RWPE2 (cell line): ENCODE results near the gene STRIT1.

Experiments used
- ATAC-seq: fragments of 200-7000 bp; cut with Tn5 transposase; 3 replicates; pipeline ENCODE4 v1.9.1; 2021; ENCODE audit warnings: low read depth
- DNase-seq: peaks from one replicate; pipeline ENCODE4 v3.0.0-alpha.2; 2020; ENCODE audit warnings: low spot score
- H3K27ac ChIP-seq: fragments of 450-650 bp; 2 replicates; pipeline ENCODE4 v1.5.1; 2017; ENCODE audit warnings: mild to moderate bottlenecking; ENCODE audit not compliant: poor library complexity, severe bottlenecking
- H3K27me3 ChIP-seq: fragments of 250-450 bp; sonication (Bioruptor Pico); 2 replicates; pipeline ENCODE4 v1.5.1; 2021; ENCODE audit warnings: mild to moderate bottlenecking, moderate library complexity; ENCODE audit not compliant: insufficient read depth, poor library complexity, severe bottlenecking
- H3K36me3 ChIP-seq: fragments of 250-450 bp; sonication (Bioruptor Pico); 2 replicates; pipeline ENCODE4 v1.5.1; 2020; ENCODE audit warnings: low read depth, mild to moderate bottlenecking, moderate library complexity
- H3K4me1 ChIP-seq: fragments of 250-450 bp; sonication (Bioruptor Pico); 2 replicates; pipeline ENCODE4 v1.5.1; 2021; ENCODE audit warnings: mild to moderate bottlenecking, moderate library complexity; ENCODE audit not compliant: insufficient read depth, poor library complexity, severe bottlenecking
- H3K4me3 ChIP-seq: fragments of 250-450 bp; sonication (Bioruptor Pico); 2 replicates; pipeline ENCODE4 v1.5.1; 2021; ENCODE audit warnings: mild to moderate bottlenecking, moderate library complexity; ENCODE audit not compliant: severe bottlenecking
- H3K9me3 ChIP-seq: fragments of 250-450 bp; sonication (Bioruptor Pico); 2 replicates; pipeline ENCODE4 v1.5.1; 2021; ENCODE audit warnings: mild to moderate bottlenecking, moderate library complexity; ENCODE audit not compliant: severe bottlenecking
- TF ChIP-seq, protein P1 (sequence below): fragments of 450-650 bp; IDR thresholded peaks from one replicate; pipeline ENCODE4 v1.5.1; 2017; ENCODE audit warnings: mild to moderate bottlenecking, moderate library complexity; ENCODE audit not compliant: poor library complexity, severe bottlenecking

The STRIT1 gene

DNA sequence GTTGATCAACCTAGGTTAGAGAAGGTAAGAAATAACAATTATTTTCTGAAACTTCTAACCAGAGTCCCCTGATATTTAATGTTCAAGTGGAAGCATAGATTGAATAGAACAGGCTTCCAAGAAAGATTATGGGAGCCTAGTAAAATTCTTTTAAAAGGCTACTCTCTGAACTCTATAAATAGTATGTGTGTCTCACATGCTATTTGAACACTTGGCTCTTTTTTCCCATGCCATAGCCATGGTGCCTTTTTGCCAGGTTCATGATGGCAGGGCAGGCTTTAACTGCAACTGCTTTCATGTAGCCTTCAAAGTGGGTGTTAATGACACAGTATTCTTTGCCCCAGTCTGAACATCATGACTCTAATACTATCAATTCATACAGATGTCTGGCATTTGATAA, 22.9 kb upstream of the STRIT1 start:
- H3K9me3 ChIP-seq: no peaks in the 10 kb centered on the region
- DNase-seq (no peak), ATAC-seq (no peak)
- H3K27me3 ChIP-seq: no peaks in the 10 kb centered on the region
- no peak overlapping the region for H3K4me3 ChIP-seq
- H3K27ac ChIP-seq: no peak overlapping the region
- H3K36me3 ChIP-seq: no peaks in the 10 kb centered on the region
- TF ChIP-seq, protein P1, sequence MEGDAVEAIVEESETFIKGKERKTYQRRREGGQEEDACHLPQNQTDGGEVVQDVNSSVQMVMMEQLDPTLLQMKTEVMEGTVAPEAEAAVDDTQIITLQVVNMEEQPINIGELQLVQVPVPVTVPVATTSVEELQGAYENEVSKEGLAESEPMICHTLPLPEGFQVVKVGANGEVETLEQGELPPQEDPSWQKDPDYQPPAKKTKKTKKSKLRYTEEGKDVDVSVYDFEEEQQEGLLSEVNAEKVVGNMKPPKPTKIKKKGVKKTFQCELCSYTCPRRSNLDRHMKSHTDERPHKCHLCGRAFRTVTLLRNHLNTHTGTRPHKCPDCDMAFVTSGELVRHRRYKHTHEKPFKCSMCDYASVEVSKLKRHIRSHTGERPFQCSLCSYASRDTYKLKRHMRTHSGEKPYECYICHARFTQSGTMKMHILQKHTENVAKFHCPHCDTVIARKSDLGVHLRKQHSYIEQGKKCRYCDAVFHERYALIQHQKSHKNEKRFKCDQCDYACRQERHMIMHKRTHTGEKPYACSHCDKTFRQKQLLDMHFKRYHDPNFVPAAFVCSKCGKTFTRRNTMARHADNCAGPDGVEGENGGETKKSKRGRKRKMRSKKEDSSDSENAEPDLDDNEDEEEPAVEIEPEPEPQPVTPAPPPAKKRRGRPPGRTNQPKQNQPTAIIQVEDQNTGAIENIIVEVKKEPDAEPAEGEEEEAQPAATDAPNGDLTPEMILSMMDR: no peak
- peaks cover 11% of the 10 kb centered on the region for H3K4me1 ChIP-seq

DNA sequence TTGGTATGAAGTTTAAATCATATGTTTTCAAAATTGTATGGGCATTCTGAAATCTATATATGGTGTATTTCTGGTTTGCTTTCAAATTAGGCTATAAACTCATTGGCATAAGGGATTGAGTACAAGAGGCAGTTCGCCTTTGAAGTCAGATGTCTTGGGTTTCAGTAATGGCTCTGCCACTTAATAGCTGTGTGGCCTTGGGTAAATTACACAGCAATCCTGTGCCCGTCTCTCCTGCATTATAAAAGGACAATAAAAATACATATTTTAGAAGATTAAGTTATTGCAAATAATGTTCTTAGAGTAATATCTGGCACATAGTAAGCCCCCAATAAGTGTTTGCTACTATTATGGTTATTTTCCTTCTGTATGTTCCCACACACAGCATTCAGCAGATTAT, 20.4 kb upstream of the STRIT1 start:
- Histone ChIP-seq H3K27me3 (no peaks in the 10 kb centered on the region), H3K27ac (peak overlapping the region; percentile 26), H3K36me3 (no peaks in the 10 kb centered on the region), H3K4me3 (no peak overlapping the region), H3K9me3 (no peaks in the 10 kb centered on the region), H3K4me1 (peaks cover 11% of the 10 kb centered on the region)
- TF ChIP-seq, protein P1: no peak
- ATAC-seq: no peak
- DNase-seq: no peak

DNA sequence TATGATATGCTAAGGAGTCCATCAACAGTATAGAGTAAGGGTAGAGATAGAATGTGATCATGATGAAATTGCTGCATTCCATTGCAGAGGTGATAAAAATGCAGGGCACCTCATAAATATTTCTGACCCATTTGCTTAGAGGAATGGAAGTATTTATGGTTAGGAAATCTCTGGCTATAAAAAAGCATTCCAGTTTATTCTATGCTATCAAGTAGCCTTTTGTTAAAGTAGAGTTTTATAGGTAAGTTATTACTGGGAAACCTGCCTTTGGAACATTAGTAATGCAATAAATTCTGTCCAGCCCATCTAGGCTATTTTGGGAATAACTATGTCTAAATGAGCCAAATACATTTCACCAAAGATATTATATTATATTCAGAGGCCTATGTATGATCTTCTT, 19.8 kb upstream of the STRIT1 start:
- Histone ChIP-seq H3K4me1 (peaks cover 11% of the 10 kb centered on the region), H3K9me3 (no peaks in the 10 kb centered on the region), H3K27ac (peak overlapping the region; percentile 26), H3K4me3 (no peak overlapping the region), H3K27me3 (no peaks in the 10 kb centered on the region), H3K36me3 (no peaks in the 10 kb centered on the region)
- ATAC-seq (peak; percentile 82), DNase-seq (no peak)
- TF ChIP-seq, protein P1: no peak

DNA sequence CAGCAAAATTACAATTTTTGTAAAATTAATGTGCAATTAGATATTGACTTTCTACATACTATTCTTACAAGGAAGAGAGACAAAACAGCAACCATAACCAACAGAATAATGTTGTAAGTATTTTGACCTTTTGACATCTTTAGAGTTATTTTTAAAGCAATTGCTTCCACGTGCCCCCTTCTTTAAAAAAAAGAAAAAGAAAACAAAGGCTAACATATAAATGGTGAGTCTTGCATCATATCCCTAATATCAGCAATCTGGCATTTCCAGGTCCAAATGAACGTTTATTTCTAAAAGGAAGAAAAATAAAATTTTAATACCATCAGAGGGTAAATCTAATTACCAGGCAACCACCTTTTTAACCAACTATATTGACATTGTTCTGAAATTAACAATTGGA, 19.3 kb upstream of the STRIT1 start:
- TF ChIP-seq, protein P1: no peak
- Histone ChIP-seq H3K27me3 (no peaks in the 10 kb centered on the region), H3K27ac (peak overlapping the region; percentile 26), H3K4me1 (peaks cover 11% of the 10 kb centered on the region), H3K4me3 (no peak overlapping the region), H3K36me3 (no peaks in the 10 kb centered on the region), H3K9me3 (no peaks in the 10 kb centered on the region)
- no peak for ATAC-seq
- no peak for DNase-seq

DNA sequence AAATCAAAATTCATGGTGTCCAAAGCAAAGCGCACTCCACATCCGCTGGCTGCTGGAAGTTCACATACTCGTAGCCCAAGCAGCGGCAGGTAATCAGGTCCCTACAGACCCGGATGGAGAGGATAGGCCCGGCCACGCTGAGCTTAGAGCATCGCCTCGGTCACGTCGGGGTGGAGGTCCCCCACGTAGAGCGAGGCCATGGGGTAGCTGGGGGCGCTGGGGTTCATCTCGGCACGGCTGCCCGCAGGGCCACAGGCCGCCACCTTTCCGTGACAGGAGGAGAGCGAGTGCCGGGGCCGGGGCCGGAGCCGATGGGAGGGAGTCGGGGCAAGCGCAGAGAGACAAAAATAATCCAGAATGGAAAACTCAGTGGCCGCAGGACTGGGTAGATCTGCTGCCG, 16.1 kb upstream of the STRIT1 start:
- DNase-seq (no peak), ATAC-seq (no peak)
- Histone ChIP-seq H3K4me1 (peaks cover 11% of the 10 kb centered on the region), H3K27me3 (no peaks in the 10 kb centered on the region), H3K4me3 (no peak overlapping the region), H3K36me3 (no peaks in the 10 kb centered on the region), H3K9me3 (no peaks in the 10 kb centered on the region), H3K27ac (no peak overlapping the region)
- TF ChIP-seq, protein P1: no peak
